ENCODE measurements around the gene ATP9B.

ATP9B gene

GRCh38 chr18:79199691-79200374, 130.6 kb downstream of the ATP9B start:
- DNase-seq (ENCODE audit: low read depth): peak; percentile 83

- DNase-seq (ENCODE audit: low read depth): peak; percentile 18
Measured at GRCh38 chr18:79200546-79201268, 131.5 kb downstream of the ATP9B start.

- peak; percentile 71 for DNase-seq (ENCODE audit: low read depth)
Measured at GRCh38 chr18:79203017-79203605, 133.9 kb downstream of the ATP9B start.

- no peak for DNase-seq (ENCODE audit: low read depth)
Measured at GRCh38 chr18:79204889-79205807, 136.0 kb downstream of the ATP9B start.

- no peak for DNase-seq (ENCODE audit: low read depth)
Measured at GRCh38 chr18:79206444-79206843, 137.2 kb downstream of the ATP9B start.

- no peak for DNase-seq (ENCODE audit: low read depth)
Measured at GRCh38 chr18:79208906-79209305, 139.7 kb downstream of the ATP9B start.

GRCh38 chr18:79210002-79210910, 141.1 kb downstream of the ATP9B start:
- no peak for DNase-seq (ENCODE audit: low read depth)

GRCh38 chr18:79211844-79212243, 142.7 kb downstream of the ATP9B start:
- peak; percentile 8 for DNase-seq (ENCODE audit: low read depth)

- DNase-seq (ENCODE audit: low read depth): no peak
Measured at GRCh38 chr18:79214056-79214455, 144.9 kb downstream of the ATP9B start.

- DNase-seq (ENCODE audit: low read depth): no peak
Measured at GRCh38 chr18:79216176-79216575, 147.0 kb downstream of the ATP9B start.

GRCh38 chr18:79217979-79218604, 148.9 kb downstream of the ATP9B start:
- DNase-seq (ENCODE audit: low read depth): no peak

GRCh38 chr18:79218605-79219190, 149.5 kb downstream of the ATP9B start:
- DNase-seq (ENCODE audit: low read depth): no peak

GRCh38 chr18:79221136-79221535, 151.9 kb downstream of the ATP9B start:
- no peak for DNase-seq (ENCODE audit: low read depth)

GRCh38 chr18:79222790-79223189, 153.6 kb downstream of the ATP9B start:
- no peak for DNase-seq (ENCODE audit: low read depth)

GRCh38 chr18:79223431-79223830, 154.2 kb downstream of the ATP9B start:
- no peak for DNase-seq (ENCODE audit: low read depth)

GRCh38 chr18:79224381-79224780, 155.2 kb downstream of the ATP9B start:
- no peak for DNase-seq (ENCODE audit: low read depth)

GRCh38 chr18:79227621-79228020, 158.4 kb downstream of the ATP9B start:
- DNase-seq (ENCODE audit: low read depth): no peak

- DNase-seq (ENCODE audit: low read depth): no peak
Measured at GRCh38 chr18:79229431-79229830, 160.2 kb downstream of the ATP9B start.

GRCh38 chr18:79234438-79234837, 165.2 kb downstream of the ATP9B start:
- DNase-seq (ENCODE audit: low read depth): no peak

GRCh38 chr18:79239631-79240030, 170.4 kb downstream of the ATP9B start:
- no peak for DNase-seq (ENCODE audit: low read depth)

All from ELR (cell line).